Measurements from ENCODE around the gene ZSCAN23.
"Not testable (repeated sequence)": the region's sequence is repeated elsewhere in the genome, so short reads cannot be mapped to it uniquely, and the experiment has no call there.

Gene ZSCAN23

GRCh38 chr6:28443112-28443773 lies at the start of gene ZSCAN23:
ZSCAN23 (minus strand) TSS chr6:28443491; CDS start chr6:28436266, 7,225 bp downstream.
- DNase-seq = peak; percentile 85

- no peak for DNase-seq
These were observed 48.7 kb upstream of the ZSCAN23 start for GRCh38 chr6:28491984-28492317.

- no peak for DNase-seq
These were observed 47.1 kb upstream of the ZSCAN23 start for GRCh38 chr6:28490205-28490890.

GRCh38 chr6:28489366-28490204 lies 46.3 kb upstream of the ZSCAN23 start:
- peak; percentile 9 for DNase-seq

- peak; percentile 9 for DNase-seq
These were observed 45.6 kb upstream of the ZSCAN23 start for GRCh38 chr6:28488916-28489365.

DNA sequence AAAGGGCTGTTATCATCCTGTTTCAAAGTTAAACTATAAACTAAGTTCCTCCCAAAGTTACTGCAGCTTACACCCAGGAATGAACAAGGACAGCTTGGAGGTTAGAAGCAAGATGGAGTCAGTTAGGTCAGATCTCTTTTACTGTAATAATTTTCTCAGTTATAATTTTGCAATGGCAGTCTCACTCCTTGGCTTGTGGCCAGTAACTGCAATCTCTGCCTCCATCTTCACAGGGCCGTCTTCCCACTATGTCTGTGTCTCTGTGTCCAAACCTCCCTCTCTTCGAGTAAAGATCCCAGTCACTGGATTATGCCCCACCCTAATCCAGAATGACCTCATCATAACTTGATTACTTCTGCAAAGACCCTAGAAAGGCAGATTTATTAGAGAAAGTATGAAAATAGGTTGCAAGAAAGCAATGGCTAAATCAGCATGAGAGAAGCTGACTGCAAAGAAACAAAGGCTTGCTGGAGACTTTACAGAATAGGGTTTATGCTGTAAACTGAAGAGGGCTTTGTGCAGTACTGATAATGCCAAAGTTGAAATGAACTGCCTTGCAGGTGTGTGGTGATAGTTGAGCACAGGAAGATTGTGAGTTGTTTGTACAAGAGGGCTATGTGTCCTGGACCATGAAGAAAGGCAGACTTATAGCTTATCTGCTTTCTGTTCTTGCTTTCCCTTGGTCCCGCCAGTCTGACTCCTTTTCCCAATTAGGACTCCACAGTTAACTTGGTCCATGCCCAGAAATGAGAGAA lies 43.9 kb upstream of the ZSCAN23 start:
- no peak for DNase-seq

- DNase-seq = no peak
These were observed 43.2 kb upstream of the ZSCAN23 start for GRCh38 chr6:28486533-28486932.

- no peak for DNase-seq
These were observed 42.2 kb upstream of the ZSCAN23 start for GRCh38 chr6:28485482-28485881.

GRCh38 chr6:28480253-28480932 lies 37.1 kb upstream of the ZSCAN23 start:
- no peak for DNase-seq

GRCh38 chr6:28478518-28478917 lies 35.2 kb upstream of the ZSCAN23 start:
- DNase-seq = no peak

DNA sequence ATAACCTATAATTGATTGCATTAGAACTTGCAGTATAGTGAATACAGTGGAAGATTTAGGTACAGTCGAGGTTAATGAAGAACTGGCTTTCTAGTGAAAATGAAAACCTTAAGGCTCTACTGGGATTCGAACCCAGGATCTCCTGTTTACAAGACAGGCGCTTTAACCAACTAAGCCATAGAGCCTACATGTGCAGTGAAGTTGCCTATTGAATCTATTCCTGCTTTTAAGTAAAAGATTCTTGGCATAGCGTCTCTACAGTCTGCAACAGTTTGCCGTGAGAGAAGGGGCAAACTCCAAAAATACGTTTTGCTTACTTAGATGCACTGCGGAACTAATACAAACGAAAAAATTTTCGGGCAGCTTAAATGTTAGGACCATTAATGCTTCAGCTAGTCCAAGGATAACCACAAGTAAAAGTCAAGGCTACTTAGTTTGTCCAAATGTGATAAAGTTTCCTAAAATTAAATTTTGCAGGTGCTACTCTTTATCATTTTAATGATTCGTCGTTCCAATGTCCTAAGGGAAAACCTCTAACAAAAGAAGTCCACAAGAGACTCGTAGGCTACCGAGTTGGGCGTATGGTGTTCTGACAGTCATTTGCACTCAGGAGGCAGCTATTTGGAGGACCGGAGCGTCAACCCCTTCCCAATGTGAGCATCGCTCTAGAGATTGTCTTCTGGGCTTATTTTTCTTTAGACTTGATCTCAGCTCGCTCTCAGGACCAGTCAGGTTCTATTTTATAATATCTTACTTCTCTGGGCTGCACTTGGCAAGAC lies 31.3 kb upstream of the ZSCAN23 start:
- DNase-seq = peak; percentile 67

GRCh38 chr6:28469153-28469745 lies 26.0 kb upstream of the ZSCAN23 start:
- not testable (repeated sequence) for DNase-seq

GRCh38 chr6:28468056-28468455 lies 24.8 kb upstream of the ZSCAN23 start:
- DNase-seq = no peak

GRCh38 chr6:28462401-28462800 lies 19.1 kb upstream of the ZSCAN23 start:
- DNase-seq = no peak

- DNase-seq = no peak
These were observed 15.3 kb upstream of the ZSCAN23 start for GRCh38 chr6:28458568-28458967.

GRCh38 chr6:28449056-28449455 lies 5.8 kb upstream of the ZSCAN23 start:
- no peak for DNase-seq

GRCh38 chr6:28447512-28447906 lies 4.2 kb upstream of the ZSCAN23 start:
- not testable (repeated sequence) for DNase-seq

DNA sequence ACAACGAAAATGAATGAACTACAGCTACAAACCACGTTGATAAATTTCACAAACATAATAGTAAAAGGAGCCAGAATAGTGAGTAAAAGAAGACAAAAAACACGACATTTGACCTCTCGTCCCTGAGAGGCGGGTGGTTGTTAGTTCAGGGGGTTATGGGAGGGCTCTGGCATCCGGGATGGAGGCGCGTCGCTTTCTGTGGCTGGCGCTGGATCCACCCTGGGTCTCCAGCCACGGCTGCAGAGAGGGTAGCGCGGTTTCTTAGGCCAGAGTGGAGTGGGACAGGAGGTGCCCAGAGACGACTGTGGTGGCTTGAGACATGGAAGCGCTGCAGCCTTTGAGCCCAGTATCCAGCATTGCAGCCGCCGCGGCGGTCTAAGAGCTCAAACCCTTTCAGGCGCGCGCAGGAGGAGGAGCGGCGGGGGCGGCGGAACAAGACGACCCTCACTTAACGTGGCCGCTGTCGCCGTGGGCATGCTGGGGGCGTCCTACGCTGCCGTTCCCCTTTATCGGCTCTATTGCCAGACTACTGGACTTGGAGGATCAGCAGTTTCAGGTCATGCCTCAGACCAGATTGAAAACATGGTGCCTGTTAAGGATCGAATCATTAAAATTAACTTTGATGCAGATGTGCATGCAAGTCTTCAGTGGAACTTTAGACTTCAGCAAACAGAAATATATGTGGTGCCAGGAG lies 3.7 kb upstream of the ZSCAN23 start:
- DNase-seq = no peak

GRCh38 chr6:28444759-28445158 lies 1.5 kb upstream of the ZSCAN23 start:
- DNase-seq = not testable (repeated sequence)

DNA sequence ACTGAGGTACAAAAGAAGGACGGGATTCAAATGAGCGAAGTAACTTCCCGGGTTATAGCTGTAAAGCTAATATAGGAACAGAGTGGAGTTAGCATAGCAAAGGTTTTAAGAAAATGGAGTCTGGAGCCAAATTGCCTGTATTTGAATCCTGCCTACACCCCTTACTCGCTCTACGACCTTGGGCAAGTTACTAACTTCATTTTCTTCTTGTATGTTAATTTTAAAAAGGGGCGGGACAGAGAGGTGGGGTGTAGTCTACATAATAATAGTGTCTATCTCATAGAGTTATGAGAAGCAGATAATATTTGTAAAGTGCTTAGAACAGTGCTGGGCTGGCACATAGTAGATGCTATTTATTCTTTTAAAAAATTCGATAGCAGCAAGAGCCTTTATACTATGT lies 705 bp downstream of the ZSCAN23 start:
- DNase-seq = no peak
